Left ventricle myocardium inferior (tissue), 1 donor: ENCODE data around the gene FAM107B. TPM values are rescaled to one million over a fixed set of nuclear protein-coding genes. Genes with fewer than 3 reads are reported as not detected.

ENCODE experiments used
- DNase-seq: peaks from one replicate; pipeline ENCODE4 v3.0.0-alpha.2; 2020
- H3K27ac ChIP-seq: fragments of 200-600 bp; replicated peaks from 2 replicates; pipeline ENCODE4 v1.8.0; 2021
- H3K27me3 ChIP-seq: fragments of 200-600 bp; 2 replicates; pipeline ENCODE4 v1.8.0; 2021; ENCODE audit warnings: low read depth
- H3K36me3 ChIP-seq: fragments of 200-600 bp; 2 replicates; pipeline ENCODE4 v1.8.0; 2021
- H3K4me1 ChIP-seq: fragments of 200-600 bp; 2 replicates; pipeline ENCODE4 v1.8.0; 2021
- H3K4me3 ChIP-seq: fragments of 200-600 bp; 2 replicates; pipeline ENCODE4 v1.8.0; 2021; ENCODE audit warnings: mild to moderate bottlenecking, moderate library complexity
- H3K9me3 ChIP-seq: fragments of 200-600 bp; replicated peaks from 2 replicates; pipeline ENCODE4 v1.8.0; 2021
- CTCF ChIP-seq: fragments of 200-600 bp; IDR thresholded peaks from 2 replicates; pipeline ENCODE4 v1.8.0; 2021; ENCODE audit warnings: antibody characterized with exemption, mild to moderate bottlenecking, borderline replicate concordance
- intact Hi-C: fragments of 100-400 bp; cut with micrococcal nuclease; formaldehyde crosslinking; loops from one replicate; pipeline ENCODE4 v1.11.0; 2022
- total RNA-seq: library from RNA; stranded (reverse); fragmentation: NEBNext Ultra II Directional; extraction: Animal tissue kit (Norgen Biotek cat#: 25700); gene quantifications from one replicate; pipeline ENCODE4 v1.2.1, GENCODE V29; 2021
- donor health status: DM: no; HTN: yes; CAD: no; lungs with severe emphysema.

The FAM107B gene
- total RNA-seq, 1 donor from 2014 or later, result 4.7 TPM

- DNase-seq, result no peak
- no peaks in the 10 kb centered on the region for H3K36me3 ChIP-seq
- no peak overlapping the region for H3K27ac ChIP-seq
- no peak for TF ChIP-seq CTCF
- H3K9me3 ChIP-seq, result no peaks in the 10 kb centered on the region
- intact Hi-C loops, result no loop called here
- H3K4me1 ChIP-seq, result peaks cover 10% of the 10 kb centered on the region
- no peak overlapping the region for H3K4me3 ChIP-seq
- no peaks in the 10 kb centered on the region for H3K27me3 ChIP-seq
These were observed 224.2 kb downstream of the FAM107B start for GRCh38 chr10:14550471-14550981.

GRCh38 chr10:14549496-14549895, 225.2 kb downstream of the FAM107B start:
- H3K4me1 ChIP-seq, result peaks cover 6% of the 10 kb centered on the region
- DNase-seq, result no peak
- intact Hi-C loops, result no loop called here

GRCh38 chr10:14548970-14549369, 225.7 kb downstream of the FAM107B start:
- H3K27ac ChIP-seq, result no peak overlapping the region
- intact Hi-C loops, result no loop called here

More at GRCh38 chr10:14549496-14549895, 225.2 kb downstream of the FAM107B start:
- H3K4me3 ChIP-seq, result no peak overlapping the region
- H3K9me3 ChIP-seq, result no peaks in the 10 kb centered on the region
- no peak overlapping the region for H3K27ac ChIP-seq
- no peak for TF ChIP-seq CTCF
- H3K36me3 ChIP-seq, result no peaks in the 10 kb centered on the region
- no peaks in the 10 kb centered on the region for H3K27me3 ChIP-seq

GRCh38 chr10:14548474-14548873, 226.2 kb downstream of the FAM107B start:
- intact Hi-C loops, result no loop called here
- TF ChIP-seq CTCF, result no peak
- no peaks in the 10 kb centered on the region for H3K36me3 ChIP-seq
- no peak overlapping the region for H3K27ac ChIP-seq
- no peak overlapping the region for H3K4me3 ChIP-seq
- no peaks in the 10 kb centered on the region for H3K9me3 ChIP-seq
- no peak for DNase-seq
- H3K4me1 ChIP-seq, result peaks cover 6% of the 10 kb centered on the region
- H3K27me3 ChIP-seq, result no peaks in the 10 kb centered on the region

More at GRCh38 chr10:14548970-14549369, 225.7 kb downstream of the FAM107B start:
- H3K9me3 ChIP-seq, result no peaks in the 10 kb centered on the region
- no peaks in the 10 kb centered on the region for H3K36me3 ChIP-seq
- H3K4me3 ChIP-seq, result no peak overlapping the region
- peaks cover 2% of the 10 kb centered on the region for H3K4me1 ChIP-seq
- no peak for DNase-seq
- TF ChIP-seq CTCF, result no peak
- H3K27me3 ChIP-seq, result no peaks in the 10 kb centered on the region

GRCh38 chr10:14547816-14548215, 226.9 kb downstream of the FAM107B start:
- H3K9me3 ChIP-seq, result no peaks in the 10 kb centered on the region
- DNase-seq, result no peak
- H3K4me1 ChIP-seq, result peaks cover 11% of the 10 kb centered on the region
- H3K4me3 ChIP-seq, result no peak overlapping the region
- intact Hi-C loops, result no loop called here
- H3K27ac ChIP-seq, result no peak overlapping the region
- no peak for TF ChIP-seq CTCF
- H3K27me3 ChIP-seq, result no peaks in the 10 kb centered on the region
- no peaks in the 10 kb centered on the region for H3K36me3 ChIP-seq
